B cell (primary cell): ENCODE results near the gene POLR2J. TPM values are rescaled to one million over a fixed set of nuclear protein-coding genes. Genes with fewer than 3 reads are reported as not detected.
"Not testable (repeated sequence)": the region's sequence is repeated elsewhere in the genome, so short reads cannot be mapped to it uniquely, and the experiment has no call there.

ENCODE experiments used
- ATAC-seq: fragments of 200-7000 bp; cut with Tn5 transposase; one replicate; pipeline ENCODE4 v1.10.0; 2021; ENCODE audit warnings: low read depth, mild to moderate bottlenecking, moderate number of reproducible peaks, moderate library complexity
- CTCF ChIA-PET: fragments of 350-600 bp; sonication (Branson Sonifier 250); formaldehyde crosslinking; loops from one replicate; lab custom pipeline; 2021; ENCODE audit warnings: antibody characterized with exemption, inconsistent platforms; lab: Charles Lee
- POLR2A ChIA-PET: fragments of 350-600 bp; sonication (Branson Sonifier 250); formaldehyde crosslinking; loops from one replicate; lab custom pipeline; 2021; ENCODE audit warnings: antibody characterized with exemption; lab: Charles Lee
- DNase-seq: peaks from one replicate; pipeline ENCODE4 v3.0.0; 2013
- H2AFZ ChIP-seq: 2 replicates; pipeline ENCODE4 v1.6.1; 2012; ENCODE audit warnings: mild to moderate bottlenecking, low read depth, low read length; ENCODE audit not compliant: insufficient read depth, poor library complexity, severe bottlenecking
- H3K27ac ChIP-seq, 2 donors: 1 replicate in 1 of 2; 2 replicates in 1 of 2; pipeline ENCODE4 v1.5.1; 2012 to 2013; ENCODE audit warnings: low read length in 2 of 2, mild to moderate bottlenecking in 2 of 2, moderate library complexity in 1 of 2
- H3K27me3 ChIP-seq, 4 experiments: fragments of 200-600 bp in 1 of 4; sonication (generic) in 1 of 4; replicated peaks in 1 of 4; 1 replicate in 2 of 4; 2 replicates in 2 of 4; pipeline versions ENCODE4 v1.6.1 to v1.7.0; 2013 to 2016; ENCODE audit warnings: low read length in 3 of 4, mild to moderate bottlenecking in 2 of 4, mixed read lengths in 1 of 4, moderate library complexity in 1 of 4; ENCODE audit not compliant: insufficient read depth in 4 of 4, control insufficient read depth in 3 of 4; ENCODE audit errors: control extremely low read depth in 1 of 4
- H3K36me3 ChIP-seq, 2 experiments: replicated peaks in 1 of 2; 1 replicate in 1 of 2; 2 replicates in 1 of 2; pipeline versions ENCODE4 v1.6.1 to v1.7.1; 2013; ENCODE audit warnings: low read length in 1 of 2; ENCODE audit not compliant: insufficient read depth in 2 of 2, control insufficient read depth in 1 of 2; ENCODE audit errors: control extremely low read depth in 1 of 2, extremely low read depth in 1 of 2
- H3K4me1 ChIP-seq, 2 donors: fragments of 200-600 bp in 1 of 2; sonication (generic) in 1 of 2; 1 replicate in 1 of 2; 2 replicates in 1 of 2; pipeline versions ENCODE4 v1.5.1 to v1.6.1; 2013 to 2017; ENCODE audit warnings: low read length in 2 of 2; ENCODE audit not compliant: control insufficient read depth in 2 of 2, insufficient read depth in 2 of 2
- H3K4me2 ChIP-seq: replicated peaks from 2 replicates; pipeline ENCODE3; 2012; ENCODE audit warnings: mild to moderate bottlenecking, low read depth, low read length; ENCODE audit not compliant: poor library complexity, severe bottlenecking
- H3K4me3 ChIP-seq, 5 experiments: fragments of 200-600 bp in 1 of 5; sonication (generic) in 1 of 5; 1 replicate in 3 of 5; 2 replicates in 2 of 5; pipeline versions ENCODE4 v1.5.1 to v1.7.0; 2011 to 2016; ENCODE audit warnings: low read length in 4 of 5, mild to moderate bottlenecking in 4 of 5, low read depth in 2 of 5, control low read depth in 1 of 5, moderate library complexity in 1 of 5; ENCODE audit not compliant: insufficient read depth in 1 of 5; ENCODE audit errors: control extremely low read depth in 1 of 5, extremely low read depth in 1 of 5
- H3K79me2 ChIP-seq: fragments of 200-600 bp; sonication (generic); one replicate; pipeline ENCODE4 v1.6.0; 2016; ENCODE audit warnings: low read length; ENCODE audit not compliant: control insufficient read depth, insufficient read depth
- H3K9ac ChIP-seq: fragments of 200-600 bp; sonication (generic); 2 replicates; pipeline ENCODE4 v1.6.1; 2017; ENCODE audit warnings: mild to moderate bottlenecking, low read length, moderate library complexity
- H3K9me3 ChIP-seq, 3 donors: one replicate each; pipeline versions ENCODE4 v1.6.1 to v1.7.1; 2013; ENCODE audit warnings: low read length in 2 of 3; ENCODE audit not compliant: control insufficient read depth in 2 of 3, insufficient read depth in 1 of 3; ENCODE audit errors: control extremely low read depth in 1 of 3
- H4K20me1 ChIP-seq: 2 replicates; pipeline ENCODE4 v1.6.0; 2012; ENCODE audit warnings: mild to moderate bottlenecking, low read length; ENCODE audit not compliant: insufficient read depth, control insufficient read depth, poor library complexity, severe bottlenecking
- H3K27ac Mint-ChIP-seq: one replicate; pipeline ENCODE4 v1.8.0; 2021; ENCODE audit warnings: mixed read lengths
- H3K27me3 Mint-ChIP-seq: one replicate; pipeline ENCODE4 v1.8.0; 2021; ENCODE audit warnings: mixed read lengths
- H3K4me1 Mint-ChIP-seq: one replicate; pipeline ENCODE4 v1.8.0; 2021; ENCODE audit warnings: mixed read lengths
- H3K4me3 Mint-ChIP-seq: one replicate; pipeline ENCODE4 v1.8.0; 2021; ENCODE audit warnings: mixed read lengths
- H3K9me3 Mint-ChIP-seq: one replicate; pipeline ENCODE4 v1.8.0; 2022; ENCODE audit warnings: mixed read lengths; ENCODE audit not compliant: insufficient read depth
- whole genome bisulfite sequencing: methylation state at CpG from one replicate; pipeline ENCODE4 v1.1.5; 2013; ENCODE audit warnings: missing lambda C conversion rate; ENCODE audit not compliant: insufficient coverage; 5-methylcytosine and 5-hydroxymethylcytosine counted together
- intact Hi-C: fragments of 100-400 bp; cut with micrococcal nuclease; formaldehyde crosslinking; loops from one replicate; pipeline ENCODE4 v1.10.0; 2022
- polyA plus RNA-seq: library from polyadenylated mRNA; depleted of rRNA; stranded (reverse); fragments of >200 nt; gene quantifications from 2 replicates; pipeline ENCODE4 v1.2.3, GENCODE V29; 2012
- total RNA-seq, 2 donors: library from RNA; stranded (reverse); fragments of 120-200 nt in 1 of 2; gene quantifications; 1 replicate in 1 of 2; 2 replicates in 1 of 2; pipeline versions ENCODE4 v1.2.3 to v1.2.4, GENCODE V29; 2013 to 2022

POLR2J gene
- total and polyA plus RNA-seq, 2 donors (not counting 1 experiment from before 2014, with no cell fraction given) = 34.0 to 83.0 TPM

- H3K4me2 ChIP-seq, POLR2A ChIA-PET, CTCF ChIA-PET, H3K79me2 ChIP-seq, H3K9ac ChIP-seq, H3K4me3 ChIP-seq, ATAC-seq, H2AFZ ChIP-seq, H3K27ac Mint-ChIP-seq, DNase-seq, H3K27me3 Mint-ChIP-seq, H3K9me3 ChIP-seq, H3K4me3 Mint-ChIP-seq, H3K27ac ChIP-seq, intact Hi-C loops, H3K4me1 Mint-ChIP-seq, H3K27me3 ChIP-seq, H4K20me1 ChIP-seq, H3K9me3 Mint-ChIP-seq, H3K4me1 ChIP-seq, H3K36me3 ChIP-seq: not testable (repeated sequence)
- no CpG with 5 or more reads among the region's 2 CpGs for WGBS
Observed at GRCh38 chr7:102524803-102525202, 46.1 kb upstream of the POLR2J start.

DNA sequence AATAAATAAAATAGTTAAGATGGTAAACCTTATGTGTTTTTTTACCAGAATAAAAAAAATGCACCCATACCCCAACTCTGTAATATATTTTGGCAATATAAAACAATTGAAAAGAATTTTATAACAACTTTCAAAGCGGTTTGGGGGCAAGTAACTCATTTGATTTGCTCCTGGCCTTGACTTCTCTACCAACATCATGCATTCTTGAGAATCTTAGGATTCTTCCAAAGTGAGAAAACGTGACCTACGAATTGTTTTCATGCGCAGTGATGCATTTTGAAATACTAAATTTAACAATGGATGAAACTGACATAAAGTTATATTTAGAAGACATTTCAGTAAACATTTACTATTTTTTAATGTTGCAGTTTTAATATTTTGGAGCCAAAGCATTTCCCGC, 42.1 kb upstream of the POLR2J start:
- DNase-seq, H3K4me3 Mint-ChIP-seq, H3K27ac ChIP-seq, H3K27me3 Mint-ChIP-seq, H3K4me1 ChIP-seq, H3K79me2 ChIP-seq, H3K4me1 Mint-ChIP-seq, H3K36me3 ChIP-seq, H3K4me2 ChIP-seq, H3K9me3 ChIP-seq, H3K27ac Mint-ChIP-seq, H2AFZ ChIP-seq, POLR2A ChIA-PET, CTCF ChIA-PET, H3K4me3 ChIP-seq, H3K27me3 ChIP-seq, H4K20me1 ChIP-seq, intact Hi-C loops, ATAC-seq, H3K9me3 Mint-ChIP-seq, H3K9ac ChIP-seq: not testable (repeated sequence)
- no CpG with 5 or more reads among the region's 5 CpGs for WGBS

DNA sequence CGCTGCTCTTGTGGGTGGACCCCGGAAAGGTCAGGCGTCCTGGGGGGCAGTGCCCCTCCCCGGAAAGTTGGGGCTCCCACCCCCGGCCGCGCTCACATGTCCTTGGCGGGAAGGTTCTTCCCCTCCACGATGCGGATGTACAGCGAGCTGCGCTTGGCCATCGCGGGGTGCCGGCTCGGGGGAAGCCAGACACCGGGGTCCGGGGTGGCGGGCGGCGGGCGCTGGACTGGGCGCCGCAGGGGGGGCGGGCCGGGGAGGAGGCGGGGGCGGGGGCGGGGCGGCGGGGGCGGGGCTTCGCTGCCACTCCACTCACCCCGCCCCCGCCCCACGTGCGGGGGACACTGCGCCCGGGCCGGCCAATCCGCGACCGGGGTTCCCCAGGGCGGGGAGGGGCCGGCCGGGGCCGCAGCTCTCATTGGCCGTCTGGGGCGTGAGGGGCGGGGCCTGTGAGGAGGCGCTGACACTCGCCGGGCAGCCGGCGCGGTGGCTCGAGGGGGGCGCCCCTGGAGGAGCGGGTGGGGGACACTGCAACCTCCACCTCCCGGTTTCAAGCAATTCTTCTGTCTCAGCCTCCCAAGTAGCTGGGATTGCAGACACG, 38.9 kb upstream of the POLR2J start, which contains the start of gene RASA4B:
RASA4B (minus strand) TSS at position 228 of the 598 bp plus-strand sequence; CDS start at position 161, 67 bp downstream.
- H3K4me1 ChIP-seq, H2AFZ ChIP-seq, H3K4me1 Mint-ChIP-seq, H3K9me3 Mint-ChIP-seq, H3K27ac ChIP-seq, H3K9ac ChIP-seq, CTCF ChIA-PET, H3K4me2 ChIP-seq, POLR2A ChIA-PET, H3K9me3 ChIP-seq, H3K36me3 ChIP-seq, H3K27me3 ChIP-seq, H3K79me2 ChIP-seq, intact Hi-C loops, H3K27me3 Mint-ChIP-seq, H4K20me1 ChIP-seq, H3K27ac Mint-ChIP-seq: not testable (repeated sequence)
- WGBS = no CpG with 5 or more reads among the region's 61 CpGs
- peak within 1 kb of the TSS; percentile 50 for H3K4me3 Mint-ChIP-seq
- H3K4me3 ChIP-seq = peak within 1 kb of the TSS in 1 of 5 experiments; percentile 23
- peak; percentile 48 for DNase-seq
- ATAC-seq = peak; percentile 96

- H3K4me2 ChIP-seq, H3K4me3 Mint-ChIP-seq, H3K36me3 ChIP-seq, H2AFZ ChIP-seq, H3K9me3 Mint-ChIP-seq, H3K4me3 ChIP-seq, ATAC-seq, H3K27ac Mint-ChIP-seq, H3K79me2 ChIP-seq, POLR2A ChIA-PET, H3K27ac ChIP-seq, H3K9me3 ChIP-seq, H3K27me3 ChIP-seq, H3K27me3 Mint-ChIP-seq, CTCF ChIA-PET, intact Hi-C loops, DNase-seq, H3K4me1 Mint-ChIP-seq, H3K9ac ChIP-seq, H4K20me1 ChIP-seq: not testable (repeated sequence)
- WGBS = no CpG with 5 or more reads among the region's 10 CpGs
- H3K4me1 ChIP-seq = peaks cover 8 to 11% of the 10 kb centered on the region in 2 donors
Observed at GRCh38 chr7:102516951-102517350, 38.2 kb upstream of the POLR2J start.
